HPDE6-E6E7 (cell line): Measurements from ENCODE around the gene CALHM3.

ENCODE experiments used
- DNase-seq: peaks from one replicate; pipeline ENCODE4 v3.0.0; 2011; ENCODE audit warnings: missing footprints; ENCODE audit errors: extremely low spot score

Gene CALHM3

DNA sequence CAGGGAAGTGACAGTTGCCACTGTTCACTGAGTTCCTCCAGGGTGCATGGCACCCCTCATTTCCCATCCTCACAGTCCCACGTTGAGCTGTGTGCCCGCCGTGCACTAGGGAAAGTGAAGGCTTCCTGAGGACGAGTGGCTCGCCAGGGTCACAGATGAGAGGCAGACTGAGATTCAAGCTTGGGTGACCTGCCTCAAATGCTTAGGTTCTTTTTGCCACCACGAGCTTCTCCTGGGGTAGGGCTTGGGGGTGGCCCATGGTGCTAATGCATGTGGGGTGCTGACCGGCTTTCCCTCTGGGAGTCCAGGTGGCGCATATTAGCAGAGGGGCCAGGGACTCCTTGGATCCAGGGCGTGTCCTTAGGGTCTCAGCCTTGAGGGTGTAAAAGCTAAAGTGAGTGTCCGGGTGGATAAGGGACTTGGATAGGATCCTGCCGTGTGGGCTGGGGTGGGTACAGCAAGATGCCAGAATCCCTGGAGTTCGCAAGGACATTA is 28.8 kb downstream of the CALHM3 start:
- DNase-seq: no peak

DNA sequence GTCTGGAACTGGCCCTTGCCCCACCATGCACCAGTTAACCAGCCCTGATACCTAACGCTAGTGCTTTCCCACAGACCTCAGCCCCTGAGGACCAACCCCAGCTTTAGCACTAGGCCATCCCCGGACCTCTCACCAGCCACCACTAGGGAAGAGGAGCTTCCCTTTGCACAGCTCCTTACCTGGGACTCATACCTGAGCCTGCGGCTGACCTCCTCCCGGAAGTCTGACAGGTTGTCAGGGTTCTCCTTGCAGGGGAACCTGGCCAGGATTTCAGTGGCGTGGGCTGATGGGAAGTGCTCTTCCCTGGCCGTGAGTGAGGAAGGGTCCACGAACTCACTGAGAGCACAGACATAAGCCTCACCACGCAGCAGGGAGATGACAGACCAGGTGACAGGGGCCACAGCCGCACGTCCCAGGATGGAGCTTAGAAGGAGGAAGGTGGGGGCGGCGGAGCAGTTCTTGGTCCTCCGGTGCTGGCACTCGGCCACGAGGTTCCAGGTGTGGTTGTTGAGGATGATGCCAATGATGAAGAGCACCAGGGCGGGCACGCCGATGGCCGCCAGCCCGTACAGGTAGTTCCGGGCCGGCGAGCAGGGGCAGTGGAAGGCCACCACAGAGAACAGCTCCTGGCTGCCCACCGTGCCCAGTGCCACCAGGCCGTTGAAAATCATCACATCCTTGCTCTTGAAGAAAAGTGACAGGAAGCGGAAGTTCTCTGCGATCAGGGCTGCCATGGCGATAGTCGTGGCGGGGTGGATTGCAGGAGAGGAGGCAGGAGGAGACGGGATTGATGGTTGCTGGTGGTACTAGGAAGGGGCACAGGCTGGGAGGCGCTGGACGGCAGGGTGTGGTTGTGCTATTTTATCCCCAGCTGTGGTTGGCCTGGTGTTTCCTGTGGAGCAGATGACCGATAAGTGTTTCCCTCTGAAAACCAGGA is 29.6 kb downstream of the CALHM3 start:
- DNase-seq: no peak

DNA sequence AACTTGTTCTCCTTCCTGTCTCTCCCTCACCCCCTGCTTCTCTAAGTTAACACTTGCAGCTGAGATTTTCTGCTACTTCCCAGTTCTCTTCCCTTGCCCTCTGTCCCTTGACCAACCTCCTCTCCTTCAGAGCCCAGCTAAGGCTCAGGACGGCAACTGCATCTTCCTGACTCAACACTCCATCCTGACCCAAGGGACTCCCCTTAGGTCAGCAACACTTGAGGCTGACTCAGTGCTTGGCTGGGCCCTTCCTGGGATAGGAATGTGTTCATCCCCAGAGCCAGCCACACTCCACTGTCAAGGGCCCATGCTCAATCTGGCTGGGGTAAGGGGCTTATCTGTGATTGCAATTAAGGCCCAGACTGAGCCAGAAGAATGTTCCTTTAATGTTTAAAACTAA is 30.3 kb downstream of the CALHM3 start:
- peak; percentile 64 for DNase-seq

DNA sequence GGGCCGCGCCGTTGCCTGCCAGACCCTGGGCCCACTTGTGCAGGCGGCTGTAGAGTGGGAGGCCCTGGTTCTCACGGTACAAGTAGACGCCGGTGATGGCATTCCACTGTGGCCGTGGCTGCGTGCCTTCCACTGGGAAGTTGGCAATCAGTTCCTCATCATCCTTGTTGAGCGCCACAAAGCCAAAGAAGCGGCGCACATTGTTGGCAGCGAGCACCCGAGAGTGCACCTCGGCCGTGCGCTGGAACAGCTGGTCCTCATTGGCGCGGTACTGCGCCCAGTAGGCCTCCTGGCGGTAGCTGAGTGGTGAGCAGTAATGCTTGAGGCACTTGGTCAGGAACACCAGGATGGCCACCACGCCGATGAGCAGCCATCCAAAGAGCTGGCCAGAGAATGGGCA is 31.9 kb downstream of the CALHM3 start:
- DNase-seq: no peak

DNA sequence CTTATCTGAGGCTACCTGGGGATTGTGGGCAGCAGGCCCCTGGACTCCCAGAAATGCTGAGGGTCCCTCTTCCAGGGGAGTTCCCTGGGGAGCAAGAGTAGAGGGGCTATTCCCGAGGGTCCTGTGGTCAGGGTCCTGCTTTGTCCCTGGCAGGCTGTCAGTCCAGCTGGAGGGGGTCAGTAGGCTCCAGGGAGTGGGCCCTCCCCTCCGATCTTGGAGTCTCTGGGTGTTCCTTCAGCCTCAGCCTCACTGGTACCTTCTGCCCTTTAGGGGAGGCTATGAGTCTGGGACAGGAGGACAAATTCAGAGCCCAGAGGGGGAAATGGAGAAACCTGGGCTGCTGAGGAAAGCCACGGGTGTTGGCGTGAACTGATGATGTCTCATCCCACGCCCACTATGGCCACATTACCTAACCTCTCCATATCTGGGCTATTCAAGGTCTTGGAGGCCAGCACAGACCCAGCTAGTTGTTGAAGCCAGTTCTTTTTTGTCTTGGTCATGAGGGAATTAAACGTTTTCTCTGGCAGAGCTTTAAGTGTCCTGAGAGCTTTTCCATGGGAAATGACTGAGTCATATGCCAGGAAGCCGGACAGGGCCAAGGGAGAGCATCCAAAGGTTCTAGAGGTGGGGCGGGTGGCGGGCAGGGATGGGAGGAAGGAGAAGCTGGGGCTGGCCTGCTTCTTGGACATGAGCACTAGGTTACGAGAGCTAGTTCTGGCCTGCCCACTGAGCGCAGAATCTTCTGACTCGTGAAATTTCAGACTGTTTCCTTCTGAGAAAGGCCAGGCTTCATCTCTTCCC is 33.1 kb downstream of the CALHM3 start:
- DNase-seq: no peak

DNA sequence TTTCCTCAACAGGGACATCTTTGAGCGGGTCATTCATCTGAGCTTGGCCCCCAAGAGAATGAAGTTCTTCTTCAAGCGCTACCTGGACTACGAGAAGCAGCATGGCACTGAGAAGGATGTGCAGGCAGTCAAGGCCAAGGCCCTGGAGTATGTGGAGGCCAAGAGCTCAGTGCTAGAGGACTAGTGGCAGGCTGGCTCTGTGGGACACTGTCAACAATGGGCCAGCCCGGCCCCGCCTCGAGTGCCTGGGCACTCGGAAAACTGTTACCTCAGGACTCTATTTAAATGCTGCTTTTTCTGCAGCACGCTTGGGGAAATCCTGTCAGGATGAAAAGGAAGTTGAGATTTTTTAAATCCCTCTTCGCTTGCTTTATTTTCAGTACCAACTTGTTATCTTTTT is 33.7 kb downstream of the CALHM3 start:
- no peak for DNase-seq

DNA sequence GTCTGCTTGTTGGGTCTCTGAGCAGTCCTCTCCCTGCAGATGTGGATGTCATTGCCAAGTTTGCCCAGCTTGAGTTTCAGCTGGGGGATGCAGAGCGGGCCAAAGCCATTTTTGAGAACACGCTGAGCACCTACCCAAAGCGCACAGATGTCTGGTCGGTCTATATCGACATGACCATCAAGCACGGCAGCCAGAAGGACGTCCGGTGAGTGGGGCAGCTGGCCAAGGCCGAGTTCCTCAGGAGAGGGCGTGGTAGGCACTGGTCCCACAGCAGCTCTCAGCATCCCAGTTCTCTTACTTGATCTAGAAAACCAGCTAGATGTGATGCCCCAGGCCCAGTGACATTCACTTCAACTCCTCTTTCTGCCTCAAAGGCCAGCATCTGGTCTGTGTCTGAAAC is 34.6 kb downstream of the CALHM3 start:
- DNase-seq: no peak

DNA sequence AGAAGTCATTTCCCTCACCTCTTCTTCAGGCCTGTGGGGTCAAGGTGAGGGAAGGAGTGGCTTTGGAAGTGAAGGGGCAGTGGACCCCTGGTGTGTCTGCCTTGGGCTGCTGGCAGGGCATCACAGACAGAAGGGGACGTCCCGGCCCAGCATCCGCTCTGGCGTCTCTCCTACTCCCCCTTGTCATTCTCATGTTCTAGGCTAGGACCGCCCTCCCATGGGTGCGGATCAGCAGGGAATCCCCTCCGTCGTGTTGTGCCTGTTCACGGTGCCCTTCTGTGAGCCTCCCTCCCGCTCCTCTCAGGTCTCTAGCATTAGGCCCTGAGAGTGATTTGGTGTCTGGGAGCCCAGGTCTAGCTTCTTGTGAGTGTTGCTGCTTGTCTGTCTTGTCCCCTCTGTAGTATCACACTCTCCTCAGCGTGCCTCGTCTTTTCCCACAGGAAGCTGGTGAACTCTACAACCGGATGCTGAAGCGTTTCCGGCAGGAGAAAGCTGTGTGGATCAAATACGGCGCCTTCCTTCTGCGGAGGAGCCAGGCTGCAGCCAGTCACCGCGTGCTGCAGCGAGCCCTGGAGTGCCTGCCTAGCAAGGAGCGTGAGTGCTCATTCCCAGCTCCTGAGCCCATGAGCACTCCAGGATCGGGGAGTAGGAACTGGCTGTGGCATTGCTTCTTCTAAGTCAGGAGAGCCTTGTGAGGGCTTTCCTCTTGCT is 35.4 kb downstream of the CALHM3 start:
- no peak for DNase-seq

DNA sequence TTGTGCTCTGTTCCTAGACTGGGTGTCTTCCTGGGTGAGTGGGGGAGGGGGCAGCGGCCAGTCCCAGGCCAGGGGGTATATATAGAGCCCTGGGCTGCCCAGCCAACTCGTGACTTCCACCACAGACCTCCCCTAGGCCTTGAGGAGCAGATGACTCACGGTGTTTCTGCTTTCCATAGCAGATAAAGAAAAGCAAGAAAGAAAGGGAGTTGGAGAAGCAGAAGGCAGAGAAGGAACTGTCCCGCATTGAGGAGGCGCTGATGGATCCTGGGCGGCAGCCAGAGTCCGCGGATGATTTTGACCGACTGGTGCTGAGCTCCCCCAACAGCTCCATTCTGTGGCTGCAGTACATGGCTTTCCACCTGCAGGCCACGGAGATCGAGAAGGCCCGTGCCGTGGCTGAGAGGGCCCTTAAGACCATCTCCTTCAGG is 37.0 kb downstream of the CALHM3 start:
- no peak for DNase-seq

DNA sequence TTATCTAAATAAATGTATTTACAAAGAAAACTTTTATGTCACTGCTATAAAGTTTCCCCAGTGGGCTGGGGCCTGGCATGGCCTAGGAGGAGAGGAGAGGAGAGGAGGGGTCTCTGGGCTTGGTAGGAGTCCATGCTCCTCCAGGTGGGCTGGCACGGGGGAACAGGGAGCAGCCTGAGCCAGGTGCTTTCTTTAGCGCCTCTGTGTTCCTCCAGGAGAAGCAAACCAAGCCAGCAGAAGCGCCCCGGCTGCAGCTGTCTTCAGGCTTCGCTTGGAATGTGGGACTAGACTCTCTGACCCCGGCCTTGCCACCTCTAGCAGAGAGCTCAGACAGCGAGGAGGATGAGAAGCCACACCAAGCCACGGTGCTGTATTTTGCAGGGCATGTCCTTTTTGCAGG is 37.4 kb downstream of the CALHM3 start:
- no peak for DNase-seq

DNA sequence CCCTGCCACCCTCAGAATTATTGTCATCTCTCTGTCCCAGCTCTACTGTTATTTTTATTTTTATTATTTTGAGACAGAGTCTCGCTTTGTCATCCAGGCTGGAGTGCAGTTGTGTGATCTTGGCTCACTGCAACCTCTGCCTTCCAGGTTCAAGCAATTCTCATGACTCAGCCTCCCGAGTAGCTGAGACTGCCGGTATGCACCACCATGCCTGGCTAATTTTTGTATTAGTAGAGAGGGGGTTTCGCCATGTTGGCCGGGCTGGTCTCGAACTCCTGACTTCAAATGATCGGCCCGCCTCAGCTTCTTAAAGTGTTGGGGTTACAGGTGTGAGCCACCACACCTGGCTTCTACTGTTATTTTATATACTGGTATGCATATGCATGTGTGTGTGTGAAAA is 37.8 kb downstream of the CALHM3 start:
- DNase-seq: no peak

DNA sequence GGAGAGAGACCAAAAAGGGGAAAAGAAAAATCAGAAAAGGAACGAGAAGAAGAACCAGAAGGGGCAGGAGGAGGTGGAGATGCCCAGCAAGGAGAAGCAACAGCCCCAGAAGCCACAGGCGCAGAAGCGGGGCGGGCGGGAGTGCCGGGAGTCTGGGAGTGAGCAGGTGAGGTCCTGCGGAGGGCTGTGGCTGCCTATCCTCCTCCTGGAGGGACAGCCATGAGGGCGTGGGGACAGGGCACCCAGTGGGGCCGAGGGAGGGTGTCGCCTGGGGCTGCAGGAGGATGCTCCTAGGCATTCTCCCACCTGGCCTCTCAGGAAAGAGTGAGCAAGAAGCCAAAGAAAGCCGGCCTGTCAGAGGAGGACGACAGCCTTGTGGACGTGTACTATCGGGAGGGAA is 38.6 kb downstream of the CALHM3 start:
- DNase-seq: no peak

DNA sequence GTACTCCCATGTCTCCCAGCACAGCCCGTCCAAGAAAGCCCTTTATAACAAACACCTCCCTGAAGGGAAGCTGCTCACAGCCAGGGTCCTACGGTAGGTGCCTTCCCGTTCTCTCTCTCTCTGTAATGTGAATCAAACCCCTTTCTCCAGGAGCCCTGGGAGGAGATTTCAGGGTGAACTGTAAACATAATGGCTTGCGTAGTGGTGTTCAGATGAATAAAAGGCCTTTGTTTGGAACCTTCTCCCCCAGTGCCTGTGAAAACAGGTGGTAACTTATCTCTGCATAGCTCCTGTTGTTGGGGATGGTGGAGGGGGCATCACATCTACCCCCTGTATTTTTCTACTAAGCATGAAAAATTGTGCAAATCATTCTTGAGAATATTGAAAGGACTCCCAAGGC is 39.3 kb downstream of the CALHM3 start:
- DNase-seq: no peak

DNA sequence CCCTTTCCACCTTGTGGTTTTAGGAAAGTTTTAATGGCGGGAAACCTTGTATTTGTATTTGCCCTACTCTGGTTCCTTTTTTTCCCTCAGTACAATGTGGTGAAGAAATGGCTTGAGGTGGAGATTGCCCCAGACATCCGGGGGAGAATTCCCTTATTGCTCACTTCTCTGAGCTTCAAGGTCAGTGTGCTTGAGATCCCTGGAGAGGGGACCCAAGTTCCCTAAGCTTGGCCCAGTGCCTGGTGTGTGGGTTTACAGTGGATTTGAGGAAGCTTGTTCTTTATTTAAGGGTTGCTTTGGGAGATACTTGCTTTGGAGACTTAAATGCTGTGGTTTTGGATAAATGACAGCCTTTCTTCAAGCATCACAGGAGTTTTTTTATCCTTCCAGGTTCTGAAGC is 45.2 kb downstream of the CALHM3 start:
- no peak for DNase-seq

DNA sequence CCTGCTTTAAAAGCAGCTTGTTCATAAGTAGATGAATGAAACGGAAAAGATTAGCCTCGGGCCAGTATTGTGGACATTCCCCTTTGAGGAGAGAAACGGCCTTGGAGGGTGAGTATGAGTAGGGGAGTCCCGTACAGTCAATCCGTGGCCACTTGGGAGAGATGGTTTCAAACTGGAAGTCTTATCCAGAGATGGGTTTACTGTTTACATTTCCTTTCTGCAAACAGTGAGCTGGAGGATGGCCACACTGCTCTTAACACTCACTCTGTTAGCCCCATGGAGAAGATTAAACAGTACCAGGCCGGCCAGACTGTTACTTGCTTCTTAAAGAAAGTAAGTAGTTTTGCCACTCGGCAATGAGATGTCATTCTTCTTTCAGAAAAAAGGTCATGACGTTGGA is 47.1 kb downstream of the CALHM3 start:
- DNase-seq: no peak

DNA sequence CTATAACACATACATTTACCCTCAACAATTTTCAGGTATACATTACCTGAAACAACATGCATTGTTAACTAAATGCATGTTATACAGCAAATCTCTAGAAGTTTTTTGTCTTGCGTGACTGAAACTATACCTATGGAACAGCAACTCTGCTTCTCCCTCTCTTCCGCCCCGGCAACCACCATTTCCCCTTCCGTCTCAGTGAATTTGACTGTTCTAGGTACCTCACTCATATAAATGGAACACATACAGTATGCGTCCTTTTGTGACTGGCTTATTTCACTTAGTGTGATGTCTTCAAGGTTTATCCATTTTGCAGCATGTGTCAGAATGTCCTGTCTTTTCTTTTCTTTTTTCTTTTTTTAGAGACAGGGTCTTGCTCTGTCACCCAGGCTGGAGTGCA is 49.4 kb downstream of the CALHM3 start:
- no peak for DNase-seq

DNA sequence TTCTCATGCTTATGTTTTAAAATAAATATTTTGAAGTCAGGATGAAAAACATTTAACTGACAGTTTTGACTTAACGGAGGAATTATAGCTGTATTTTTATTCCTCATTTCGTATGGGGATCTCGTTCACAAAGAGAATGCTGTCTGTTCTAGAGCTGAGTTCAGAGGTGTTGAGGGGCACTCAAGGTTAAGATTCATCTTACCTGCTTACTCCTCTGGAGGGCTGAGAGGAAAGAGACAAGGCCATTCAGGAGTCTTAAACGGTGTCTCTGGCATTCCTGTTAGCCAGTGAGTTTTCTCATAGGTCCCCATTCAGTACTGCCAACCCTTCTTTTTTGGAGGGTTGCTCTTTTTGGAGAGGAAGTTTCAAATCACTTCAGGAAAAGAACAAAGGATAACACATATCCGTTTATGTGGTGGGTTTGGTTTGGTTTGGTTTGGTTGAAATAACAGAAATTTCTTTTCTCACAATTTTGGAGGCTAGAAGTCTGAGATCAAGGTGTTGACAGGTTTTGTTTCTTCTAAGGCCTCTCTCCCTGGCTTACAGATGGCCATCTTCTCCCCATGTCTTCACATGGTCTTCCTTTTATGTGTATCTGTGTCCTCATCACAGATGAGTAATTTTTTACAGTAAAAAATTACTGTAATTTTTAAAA is 49.9 kb downstream of the CALHM3 start:
- no peak for DNase-seq

DNA sequence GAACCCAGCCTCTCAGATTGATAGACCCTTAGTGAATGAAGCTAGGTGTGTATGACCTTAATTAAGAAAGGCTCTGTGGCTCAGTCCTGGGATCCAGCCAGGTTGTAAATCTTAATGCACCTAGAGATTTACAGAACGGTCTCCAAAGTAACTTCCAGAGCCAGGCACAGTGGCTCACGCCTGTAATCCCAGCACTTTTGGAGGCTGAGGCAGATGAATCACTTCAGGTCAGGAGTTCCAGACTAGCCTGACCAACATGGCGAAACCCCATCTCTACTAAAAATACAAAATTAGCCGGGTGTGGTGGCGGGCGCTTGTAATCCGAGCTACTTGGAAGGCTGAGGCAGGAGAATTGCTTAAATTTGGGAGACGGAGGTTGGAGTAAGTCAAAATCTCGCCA is 51.2 kb downstream of the CALHM3 start:
- no peak for DNase-seq

DNA sequence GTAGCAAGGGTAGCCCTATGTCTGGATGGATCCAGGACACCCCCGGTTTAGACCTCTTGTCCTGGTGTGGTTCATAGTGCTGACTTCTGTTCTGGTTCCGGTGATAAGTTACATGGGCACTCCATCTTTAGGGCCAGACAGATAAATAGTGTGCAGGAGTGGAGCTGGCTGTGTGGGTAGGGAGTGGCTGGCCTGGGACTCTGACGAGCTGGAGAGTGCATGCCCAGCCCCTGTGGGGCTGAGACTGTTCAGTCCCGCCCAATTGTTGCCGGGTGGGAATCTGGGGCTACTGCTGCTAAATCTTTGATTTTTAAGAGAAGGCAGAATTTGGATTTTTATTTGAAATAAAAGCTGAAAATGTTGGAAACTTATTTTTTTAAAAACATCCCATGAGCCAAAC is 55.3 kb downstream of the CALHM3 start:
- DNase-seq: no peak
